Muscle of back (tissue), 11 donors: Measurements from ENCODE around the gene INPP4A. TPM values are rescaled to one million over a fixed set of nuclear protein-coding genes. Genes with fewer than 3 reads are reported as not detected.

Experiments used
- DNase-seq, 3 donors: peaks; one replicate each; pipeline versions ENCODE4 v3.0.0 to v3.0.0-alpha.2; 2013
- polyA plus RNA-seq, 10 donors: library from polyadenylated mRNA; unstranded; fragments of 120-200 nt; gene quantifications; one replicate each; pipeline ENCODE4 v1.2.1, GENCODE V29; 2013; ENCODE audit not compliant: insufficient read length in 10 of 10

INPP4A gene
- polyA plus RNA-seq, 10 donors, result 9.9 to 15.7 (median 14.0) TPM

DNA sequence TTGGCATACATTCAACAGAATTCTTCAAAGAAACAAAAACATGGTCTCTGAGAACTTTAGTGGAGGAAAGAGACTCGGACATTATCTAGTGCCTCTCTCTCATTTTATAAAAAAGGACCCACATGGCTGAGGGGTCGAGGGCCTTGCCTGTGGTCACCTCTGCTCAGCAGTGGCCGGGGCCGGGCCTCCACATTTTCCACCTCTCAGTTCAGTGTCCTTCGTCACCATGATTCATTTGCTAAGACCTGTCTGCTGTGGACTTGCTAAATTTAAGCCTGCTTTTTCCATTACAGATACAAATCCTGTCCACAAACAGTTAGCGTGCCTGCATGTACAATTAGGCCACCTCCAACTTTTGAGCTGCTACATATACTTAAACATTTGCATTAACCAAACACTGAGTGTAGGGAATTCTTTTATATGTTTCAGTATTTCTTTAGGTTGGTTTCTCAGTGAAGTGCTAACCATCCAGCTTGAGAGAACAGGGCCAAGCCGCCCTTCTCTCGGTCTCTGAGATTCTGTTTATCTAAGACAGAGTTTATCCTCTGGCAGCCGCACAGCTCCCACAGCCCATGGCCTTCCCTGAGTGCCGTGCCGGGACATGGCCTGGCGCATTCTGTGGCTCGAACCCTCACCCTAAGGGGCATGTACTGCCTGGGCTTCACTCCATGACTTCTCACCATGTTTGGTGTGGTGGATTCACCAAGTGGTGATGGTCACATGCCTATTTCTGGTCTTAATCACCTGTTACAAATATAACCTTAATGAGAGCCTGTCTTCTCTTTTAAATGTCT, 117.4 kb downstream of the INPP4A start:
- no peak for DNase-seq

DNA sequence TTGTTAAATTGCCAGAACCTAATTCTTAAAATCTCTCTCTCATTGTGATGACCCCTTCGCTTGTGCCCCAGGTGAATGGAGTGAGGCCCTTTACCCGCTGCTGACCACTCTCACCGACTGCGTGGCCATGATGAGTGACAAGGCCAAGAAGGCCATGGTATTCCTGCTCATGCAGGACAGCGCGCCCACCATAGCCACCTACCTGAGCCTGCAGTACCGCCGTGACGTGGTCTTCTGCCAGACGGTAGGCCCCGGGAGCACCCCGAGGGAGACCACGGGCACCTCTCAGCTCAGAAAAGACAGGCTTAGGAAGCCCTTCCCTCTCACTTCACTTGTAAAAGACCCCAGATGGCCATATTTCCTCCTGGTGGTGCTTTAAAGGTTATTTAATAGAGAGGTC, 118.7 kb downstream of the INPP4A start:
- DNase-seq, result no peak

DNA sequence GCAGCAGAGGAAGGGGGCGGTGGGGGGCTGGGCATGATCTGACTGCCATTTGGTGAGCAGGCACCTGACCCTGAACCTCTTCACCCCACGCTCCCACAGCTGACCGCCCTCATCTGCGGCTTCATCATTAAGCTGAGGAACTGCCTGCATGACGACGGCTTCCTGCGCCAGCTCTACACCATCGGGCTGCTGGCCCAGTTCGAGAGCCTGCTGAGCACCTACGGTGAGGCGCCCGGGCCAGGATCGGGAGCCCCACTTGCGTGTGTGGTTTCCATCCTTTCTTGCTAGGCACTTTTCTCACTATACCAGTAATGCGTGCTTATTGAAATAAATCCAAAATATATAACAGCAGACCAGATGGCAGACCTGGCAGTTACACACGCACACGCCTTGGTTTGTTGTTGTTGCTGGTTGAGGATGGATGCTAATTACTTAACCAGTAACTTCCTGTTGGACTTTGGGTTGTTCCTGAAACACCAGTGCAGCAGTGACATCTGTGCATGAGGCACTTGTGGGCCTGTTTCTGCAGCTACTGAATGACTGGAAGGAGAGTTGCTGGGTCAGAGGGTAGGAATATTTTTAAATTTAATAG, 120.0 kb downstream of the INPP4A start:
- no peak for DNase-seq

DNA sequence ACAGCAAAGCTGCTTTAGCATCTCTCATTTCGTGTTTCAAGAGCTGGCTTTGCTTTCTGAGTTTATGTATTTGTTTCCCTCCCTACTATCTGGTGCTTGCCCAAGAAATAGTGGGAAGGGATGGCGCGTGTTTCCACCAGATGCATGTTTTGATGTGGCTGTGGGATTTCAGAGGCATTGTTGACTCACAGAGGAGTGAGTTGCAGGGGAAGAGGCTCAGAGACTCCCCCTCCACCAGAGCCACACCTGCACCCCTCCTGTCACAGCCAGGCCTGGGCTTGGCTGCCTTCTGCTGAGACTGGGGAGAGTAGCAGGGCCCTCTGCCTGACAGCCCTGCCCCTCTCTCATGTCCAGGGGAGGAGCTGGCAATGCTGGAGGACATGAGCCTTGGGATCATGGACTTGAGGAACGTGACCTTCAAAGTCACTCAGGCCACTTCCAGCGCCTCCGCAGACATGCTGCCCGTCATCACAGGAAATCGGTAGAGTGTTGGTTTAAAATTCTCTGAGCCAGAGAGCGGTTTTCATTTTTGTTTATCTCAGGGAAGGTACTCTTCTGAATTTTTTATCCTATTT, 120.7 kb downstream of the INPP4A start:
- DNase-seq, result no peak

DNA sequence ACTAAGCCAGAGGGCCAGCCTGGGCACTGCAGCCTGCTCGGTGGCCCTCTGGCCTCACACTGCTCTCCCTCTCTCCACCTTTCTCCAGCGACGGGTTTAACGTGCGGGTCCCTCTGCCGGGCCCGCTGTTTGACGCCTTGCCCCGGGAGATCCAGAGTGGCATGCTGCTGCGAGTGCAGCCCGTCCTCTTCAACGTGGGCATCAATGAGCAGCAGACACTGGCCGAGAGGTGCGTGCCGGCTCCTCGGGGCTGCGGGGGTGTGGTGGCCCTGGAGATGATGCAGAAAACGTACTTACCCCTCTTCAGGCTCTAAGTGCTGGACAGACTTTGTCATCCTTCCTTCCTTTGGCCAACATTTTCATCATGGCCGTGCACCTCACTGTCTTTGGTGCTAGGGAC, 121.3 kb downstream of the INPP4A start:
- DNase-seq, result no peak

DNA sequence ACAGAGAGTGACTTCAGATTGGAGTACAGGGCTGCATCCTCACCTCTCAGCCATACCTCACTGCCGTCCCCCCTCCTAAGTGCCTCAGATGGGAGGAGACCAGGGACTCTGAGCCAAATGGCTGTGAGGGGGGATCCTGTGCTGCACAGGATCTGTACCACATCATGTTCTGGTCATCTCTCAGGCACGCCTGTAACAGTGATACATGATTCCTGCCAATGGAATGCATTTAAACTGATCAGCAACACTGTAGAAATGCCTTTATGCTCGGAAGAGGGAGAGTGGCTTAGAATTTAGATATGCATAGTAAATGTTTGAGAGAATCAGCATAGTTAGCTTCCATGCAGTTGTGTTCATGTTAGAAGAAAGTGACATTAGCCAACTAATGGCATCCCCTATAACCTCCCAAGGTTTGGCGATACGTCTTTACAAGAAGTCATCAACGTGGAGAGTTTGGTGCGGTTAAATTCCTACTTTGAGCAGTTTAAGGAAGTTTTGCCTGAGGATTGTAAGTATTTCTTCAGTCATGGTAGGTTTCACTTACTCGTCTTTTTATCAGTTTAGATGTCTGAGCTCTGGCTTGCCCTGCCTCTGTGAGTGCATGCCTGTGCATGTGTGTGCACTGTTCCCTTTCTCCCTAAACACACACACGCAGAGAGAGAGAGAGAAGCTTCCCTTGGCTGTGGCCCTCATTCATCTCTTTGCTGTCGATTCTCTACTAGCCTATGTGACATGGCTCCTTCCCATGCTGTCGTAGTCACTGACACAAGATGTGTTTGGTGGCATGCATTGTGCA, 123.7 kb downstream of the INPP4A start:
- DNase-seq, result no peak

DNA sequence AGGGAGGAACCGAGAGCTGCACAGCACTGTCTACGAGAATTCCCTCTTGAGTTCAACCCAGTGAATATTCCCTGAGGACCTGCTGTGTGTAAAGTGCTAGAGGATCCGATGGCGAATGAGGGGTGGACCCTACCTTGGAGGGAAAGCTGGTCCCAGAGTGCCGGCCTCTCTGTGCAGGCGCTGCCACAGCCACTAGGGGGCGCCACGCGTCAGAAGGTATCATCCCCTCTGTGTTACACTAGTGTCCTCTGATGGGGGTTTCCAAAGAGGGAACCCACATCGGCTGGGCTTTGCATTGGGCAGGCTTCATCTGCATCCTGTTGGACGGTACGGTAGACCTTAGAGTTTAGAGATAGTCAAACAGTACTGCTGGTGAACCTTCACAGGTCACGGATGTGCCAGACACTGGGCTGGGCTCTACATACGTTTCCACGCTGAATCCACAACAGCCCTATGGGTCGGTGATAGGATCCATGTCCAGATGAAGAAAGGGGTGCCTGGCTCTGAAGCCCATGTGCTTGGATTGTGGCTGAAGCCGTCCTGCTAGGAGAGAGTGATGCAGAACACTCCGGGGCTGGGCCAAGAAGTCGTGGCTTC, 124.6 kb downstream of the INPP4A start:
- DNase-seq, result peak in 1 of 3 donors; percentile 19

DNA sequence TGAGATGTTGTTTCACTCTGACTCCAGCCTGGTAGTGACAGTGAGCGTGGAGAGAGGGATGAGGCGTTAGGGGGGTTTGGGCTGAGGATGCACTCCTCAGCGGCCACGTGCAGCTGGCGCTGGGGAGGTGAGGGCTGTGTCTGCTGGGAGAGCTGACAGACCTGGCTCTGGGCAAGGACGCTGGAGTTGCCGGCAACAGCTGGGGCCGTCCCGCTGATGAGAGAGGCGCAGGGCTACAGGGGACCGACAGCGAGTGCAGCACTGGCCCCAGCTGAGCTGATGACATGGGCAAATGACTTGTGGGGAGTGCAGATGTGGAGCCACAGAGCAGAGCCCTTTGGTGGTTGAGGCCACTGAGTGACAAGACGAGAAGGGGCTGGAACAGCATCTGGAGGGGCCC, 125.3 kb downstream of the INPP4A start:
- no peak for DNase-seq

DNA sequence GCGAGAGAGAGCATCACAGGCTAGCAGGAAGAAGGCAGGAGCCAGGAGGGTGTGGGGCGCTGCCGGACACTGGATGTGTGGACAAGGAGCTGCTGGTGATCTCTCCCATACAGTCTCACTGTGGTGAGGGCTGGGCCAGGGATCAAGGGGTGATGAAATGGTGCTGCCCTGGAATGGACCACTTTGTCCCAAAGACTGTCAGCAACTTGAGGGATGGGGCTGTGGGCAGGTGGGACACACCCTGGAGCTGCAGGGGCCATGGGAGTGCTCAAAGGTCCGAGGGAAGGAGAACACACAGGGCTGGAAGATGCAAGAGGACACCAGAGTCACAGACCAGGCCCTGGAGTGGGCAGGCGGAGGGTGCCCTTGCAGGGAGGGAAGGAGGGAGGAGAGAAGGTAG, 125.7 kb downstream of the INPP4A start:
- no peak for DNase-seq

DNA sequence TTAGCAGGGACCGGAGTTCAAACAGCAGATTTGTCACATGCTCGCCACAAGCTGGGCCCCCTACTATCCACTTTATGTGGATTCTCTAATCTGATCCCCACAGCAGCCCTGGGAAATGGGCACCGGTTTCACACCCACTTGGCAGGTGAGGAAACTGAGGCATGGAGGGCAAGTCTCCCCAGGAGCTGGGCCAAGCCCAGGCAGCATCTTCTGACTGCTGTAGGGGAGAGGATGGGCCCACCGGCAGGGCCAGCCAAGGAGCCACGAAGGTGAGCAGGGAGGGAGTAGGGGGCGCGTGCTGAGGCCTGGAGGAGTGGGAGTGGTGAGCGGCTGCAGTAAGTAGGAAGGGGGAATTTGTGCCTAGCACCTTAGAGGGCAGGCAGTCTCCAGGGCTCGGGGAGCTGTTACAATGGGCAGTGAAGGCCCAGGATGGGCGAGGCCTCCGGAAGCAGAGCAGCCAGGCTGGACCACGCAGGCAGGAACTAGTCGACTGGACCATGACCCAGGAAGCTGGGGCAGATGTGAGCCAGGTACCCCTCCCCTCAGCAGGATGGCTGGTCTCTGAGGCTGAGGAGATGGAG, 126.6 kb downstream of the INPP4A start:
- no peak for DNase-seq

DNA sequence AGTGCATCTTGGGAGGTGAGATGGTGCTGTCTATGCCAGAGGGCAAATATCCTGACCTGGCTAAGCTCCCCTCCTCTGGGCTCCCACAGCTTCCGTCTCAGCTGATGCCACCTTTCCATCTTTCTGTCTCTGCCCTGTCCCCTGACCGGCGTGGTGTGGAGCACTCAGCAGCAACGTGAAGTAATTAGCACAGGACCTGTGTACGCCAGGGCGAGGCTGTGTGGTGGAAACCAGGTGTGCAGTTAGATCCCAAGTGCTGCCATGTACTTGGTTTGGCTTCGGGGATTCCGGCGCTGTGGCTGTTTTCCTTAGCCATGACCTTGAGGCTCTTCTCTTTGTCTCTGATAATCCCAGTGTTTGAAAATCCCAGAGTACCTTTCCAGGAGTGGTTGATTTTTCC, 127.1 kb downstream of the INPP4A start:
- no peak for DNase-seq

DNA sequence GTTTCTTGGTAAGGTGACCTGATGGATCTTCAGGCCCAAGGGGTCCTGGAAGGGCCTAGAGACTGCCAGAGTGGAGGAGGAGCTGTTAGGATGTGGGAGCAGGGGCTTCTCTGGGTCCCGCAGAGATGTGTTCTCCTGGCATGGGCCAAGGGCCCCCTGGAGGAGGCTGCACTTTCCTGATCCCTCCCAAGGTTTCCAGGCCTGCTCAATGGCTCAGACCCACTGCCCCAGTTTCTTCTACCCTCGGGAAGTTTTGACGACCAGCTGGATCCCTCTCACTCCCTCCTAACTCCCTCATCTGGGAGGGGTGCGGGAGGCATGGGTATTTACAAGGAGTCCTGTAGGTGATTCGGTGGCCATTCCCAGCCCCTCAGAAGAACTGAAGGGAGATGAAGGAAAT, 127.6 kb downstream of the INPP4A start:
- no peak for DNase-seq

DNA sequence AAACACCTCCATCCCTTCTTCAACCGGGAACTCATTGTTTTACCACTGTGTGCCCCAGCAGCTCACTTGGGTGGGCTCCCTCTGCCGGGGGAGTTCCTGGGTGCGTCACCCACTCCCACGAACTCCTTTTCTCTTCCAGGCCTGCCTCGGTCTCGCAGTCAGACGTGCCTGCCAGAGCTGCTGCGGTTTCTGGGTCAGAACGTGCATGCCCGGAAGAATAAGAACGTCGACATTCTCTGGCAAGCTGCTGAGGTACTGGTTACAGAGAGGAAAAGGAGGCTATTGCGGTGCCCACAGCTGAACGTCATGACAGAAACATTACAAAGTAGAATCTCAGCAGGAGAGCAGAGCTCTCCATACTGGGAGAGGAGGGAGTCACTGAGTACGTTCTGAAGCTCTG, 128.0 kb downstream of the INPP4A start:
- no peak for DNase-seq

DNA sequence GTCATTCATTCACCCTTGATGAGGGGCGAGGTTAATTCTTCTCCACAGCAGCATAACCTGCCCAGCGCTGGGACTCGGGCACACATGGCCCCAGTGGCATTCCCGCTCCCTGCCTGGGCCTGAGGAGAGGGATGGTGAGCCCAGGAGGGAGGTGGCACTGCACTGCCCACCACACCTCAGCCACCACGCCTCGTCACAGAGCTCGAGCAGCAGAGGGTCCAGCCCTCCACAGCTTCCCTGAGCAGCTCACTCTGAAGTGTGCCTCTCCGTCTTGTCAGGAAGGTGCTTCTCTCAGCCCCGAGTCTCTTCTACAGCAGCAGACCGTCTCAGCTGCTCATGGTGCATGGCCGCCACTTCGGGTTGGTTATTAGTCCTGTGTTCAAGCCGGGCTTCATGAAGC, 128.8 kb downstream of the INPP4A start:
- DNase-seq, result no peak

DNA sequence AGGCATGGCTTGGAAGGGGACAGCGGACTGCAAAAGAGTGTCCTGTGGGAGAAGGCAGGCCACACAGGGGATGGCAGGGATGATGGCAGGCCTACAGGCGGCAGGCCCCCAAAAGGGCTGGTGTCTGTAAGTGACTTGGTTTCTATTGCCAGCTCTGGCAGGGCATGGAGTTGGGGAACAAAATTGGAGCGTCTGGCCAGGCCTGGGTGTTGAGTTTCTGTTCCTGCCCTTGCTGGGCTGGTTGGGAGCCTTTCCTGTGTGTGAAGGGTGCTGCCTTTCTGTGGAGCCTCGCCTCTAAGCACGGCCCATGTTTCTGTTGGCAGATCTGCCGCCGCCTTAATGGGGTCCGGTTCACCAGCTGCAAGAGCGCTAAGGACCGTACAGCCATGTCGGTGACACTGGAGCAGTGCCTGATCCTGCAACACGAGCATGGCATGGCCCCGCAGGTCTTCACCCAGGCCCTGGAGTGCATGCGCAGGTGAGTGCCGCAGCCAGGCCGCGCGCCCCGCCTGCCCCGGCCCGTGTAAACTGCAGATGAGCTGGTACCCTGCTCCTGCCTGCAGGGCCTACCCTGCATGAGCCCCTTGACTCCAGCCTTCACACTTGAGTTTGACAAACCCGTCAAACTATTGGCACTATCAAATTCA, 132.1 kb downstream of the INPP4A start:
- no peak for DNase-seq

DNA sequence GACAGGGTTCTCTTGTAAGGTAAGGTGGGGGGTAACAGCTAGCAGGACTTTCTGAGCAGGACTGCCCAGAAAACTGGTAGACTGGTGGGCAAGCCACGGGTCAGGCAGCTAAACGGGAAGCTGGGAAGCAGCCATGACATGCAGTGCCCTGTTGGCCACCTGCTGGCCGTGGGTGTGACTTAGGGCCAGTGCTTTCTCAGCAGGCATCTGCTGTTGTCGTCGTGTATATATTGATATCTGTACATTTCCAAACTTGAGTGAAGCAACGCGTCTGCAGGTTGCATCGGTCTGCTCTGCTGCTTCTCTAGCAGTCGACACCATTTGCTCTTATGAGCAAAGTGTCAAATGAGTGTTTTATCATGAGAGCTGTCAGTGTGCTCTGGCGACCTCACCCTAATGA, 132.7 kb downstream of the INPP4A start:
- DNase-seq, result no peak

DNA sequence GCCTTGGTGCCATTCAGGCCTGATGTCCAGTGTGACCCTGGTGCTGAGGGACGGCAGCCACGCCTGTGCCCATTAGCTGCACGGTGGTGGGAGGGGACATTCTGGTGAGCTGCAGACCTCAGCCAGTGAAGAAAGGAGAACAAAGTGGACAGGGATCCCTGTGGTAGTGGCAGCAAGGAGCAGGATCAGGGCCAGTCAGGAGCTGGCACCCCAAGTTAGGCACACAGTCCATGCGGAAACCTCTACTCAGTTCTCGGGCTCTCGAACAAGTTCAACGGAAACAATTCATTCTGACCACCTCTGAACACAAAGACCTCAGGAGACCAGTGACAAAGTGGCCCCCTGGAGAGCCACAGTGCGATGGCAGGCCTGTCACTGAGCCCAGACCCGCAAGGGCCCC, 133.6 kb downstream of the INPP4A start:
- no peak for DNase-seq

DNA sequence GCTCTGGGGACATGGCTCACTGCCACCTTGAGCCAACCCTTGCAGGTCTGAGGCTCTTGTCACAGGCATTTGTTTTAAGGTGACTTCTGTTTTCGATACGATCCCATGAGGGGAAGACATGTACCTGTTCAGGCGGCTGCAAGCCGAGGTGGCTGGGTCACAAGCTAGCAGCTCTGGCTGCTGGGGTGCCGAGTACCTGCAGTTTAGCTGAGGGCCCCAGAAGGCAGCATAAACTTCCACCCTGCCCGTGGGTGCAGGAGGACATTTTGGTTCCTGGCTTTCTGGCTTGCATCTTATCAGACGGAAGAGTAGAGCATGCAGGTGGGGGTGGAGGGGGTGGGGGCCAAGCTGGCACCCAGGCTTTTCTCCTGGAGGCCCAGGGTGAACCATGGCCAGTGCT, 135.3 kb downstream of the INPP4A start:
- no peak for DNase-seq

DNA sequence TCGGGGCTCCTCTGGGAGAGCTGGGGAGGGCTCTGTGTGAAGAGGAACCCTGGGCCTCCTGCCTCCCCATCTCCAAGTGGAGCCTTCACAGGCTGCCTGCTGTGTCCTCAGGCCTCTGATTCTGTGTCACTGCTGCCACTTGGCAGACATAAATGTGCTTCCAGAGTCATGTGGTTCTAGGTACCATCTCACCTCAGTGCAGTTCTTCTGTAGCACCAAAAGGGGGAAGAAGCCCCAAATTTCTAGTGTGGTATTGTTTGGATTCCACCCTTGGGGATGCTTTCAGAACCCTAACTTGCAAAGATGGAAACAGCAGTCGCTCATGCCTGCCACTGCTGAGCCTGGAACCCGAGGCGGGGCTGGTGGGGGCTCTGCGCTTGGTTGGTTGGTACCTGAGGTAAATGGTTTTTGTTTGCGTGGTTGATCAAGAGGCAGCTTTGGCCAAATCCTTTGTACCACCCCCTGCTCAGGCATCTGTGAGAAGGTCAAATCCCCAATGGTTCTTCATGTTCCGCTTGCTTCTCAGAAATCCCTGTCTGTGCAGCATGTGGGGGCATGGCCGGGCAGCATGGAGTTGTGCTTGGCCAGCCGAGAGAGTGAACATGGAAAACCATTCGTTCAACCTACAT, 136.1 kb downstream of the INPP4A start:
- DNase-seq, result no peak

DNA sequence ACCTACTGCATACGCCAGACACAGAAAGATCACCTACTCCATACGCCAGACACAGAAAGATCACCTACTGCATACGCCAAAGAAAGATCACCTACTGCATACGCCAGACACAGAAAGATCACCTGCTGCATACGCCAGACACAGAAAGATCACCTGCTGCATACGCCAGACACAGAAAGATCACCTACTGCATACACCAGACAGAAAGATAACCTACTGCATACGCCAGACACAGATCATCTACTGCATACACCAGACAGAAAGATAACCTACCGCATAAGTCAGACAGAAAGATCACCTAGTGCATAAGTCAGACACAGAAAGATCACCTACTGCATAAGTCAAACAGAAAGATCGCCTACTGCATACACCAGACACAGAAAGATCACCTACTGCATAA, 137.9 kb downstream of the INPP4A start:
- DNase-seq, result no peak

DNA sequence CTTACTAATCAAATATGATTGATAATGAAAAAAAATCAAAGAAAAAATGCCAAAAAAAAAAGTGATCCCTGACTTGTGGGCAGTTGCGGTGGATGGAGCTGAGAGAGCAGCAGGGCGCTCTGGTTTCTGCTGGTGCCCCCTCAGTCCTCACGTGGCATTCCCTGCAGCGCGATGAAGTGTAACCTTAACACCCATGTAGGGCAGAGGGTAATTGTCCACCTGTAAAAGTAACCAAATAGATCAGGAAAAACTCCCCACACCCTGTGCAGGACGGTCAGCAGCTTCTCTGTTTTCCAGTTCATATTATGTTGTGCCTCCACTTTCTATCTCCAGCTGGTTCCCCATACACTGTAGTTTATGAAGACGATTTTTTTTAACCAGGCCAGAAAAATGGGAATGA, 138.6 kb downstream of the INPP4A start:
- DNase-seq, result no peak
